IMR-90 (cell line): ENCODE data around the gene CACNA2D3. TPM values are rescaled to one million over a fixed set of nuclear protein-coding genes. Genes with fewer than 3 reads are reported as not detected.

Experiments used
- ATAC-seq: fragments of 200-7000 bp; cut with Tn5 transposase; 2 replicates; pipeline ENCODE4 v1.9.1; 2020; ENCODE audit warnings: low read depth, mild to moderate bottlenecking, moderate library complexity
- BruUV-seq: library from RNA; stranded (reverse); fragments of 400-500 nt; replicated peaks from 2 replicates; lab custom pipeline; 2021; lab: Mats Ljungman, UMichigan
- CTCF ChIA-PET: fragments of 300-600 bp; formaldehyde crosslinking; extraction: SDS; loops from one replicate; lab custom pipeline; 2021; ENCODE audit warnings: antibody characterized with exemption; lab: Yijun Ruan, JAX
- POLR2A ChIA-PET: fragments of 300-600 bp; sonication (Branson Sonifier 250); formaldehyde crosslinking; loops from one replicate; lab custom pipeline; 2022; ENCODE audit warnings: antibody characterized with exemption; ENCODE audit not compliant: unreplicated experiment; lab: Charles Lee
- DNase-seq: peaks from one replicate; pipeline ENCODE4 v3.0.0; 2013
- H2AFZ ChIP-seq: replicated peaks from 2 replicates; pipeline ENCODE3; 2013; ENCODE audit warnings: low read length, mild to moderate bottlenecking; ENCODE audit not compliant: poor library complexity
- H2AK5ac ChIP-seq: 2 replicates; pipeline ENCODE4 v1.6.1; 2013; ENCODE audit warnings: low read depth, low read length, inconsistent platforms
- H2AK9ac ChIP-seq: replicated peaks from 2 replicates; pipeline ENCODE3; 2013; ENCODE audit warnings: mild to moderate bottlenecking, low read depth, low read length, moderate library complexity; ENCODE audit not compliant: poor library complexity
- H2BK120ac ChIP-seq: 2 replicates; pipeline ENCODE4 v1.6.1; 2013; ENCODE audit warnings: low read depth, low read length, inconsistent platforms
- H2BK15ac ChIP-seq: 3 replicates; pipeline ENCODE4 v1.6.1; 2013; ENCODE audit warnings: low read depth, low read length, inconsistent platforms
- H2BK20ac ChIP-seq: 2 replicates; pipeline ENCODE4 v1.6.1; 2013; ENCODE audit warnings: low read depth, mild to moderate bottlenecking, inconsistent platforms, low read length, moderate library complexity
- H2BK5ac ChIP-seq: 2 replicates; pipeline ENCODE4 v1.6.1; 2013; ENCODE audit warnings: mild to moderate bottlenecking, low read depth, low read length, inconsistent platforms; ENCODE audit not compliant: poor library complexity, severe bottlenecking
- H3K14ac ChIP-seq: replicated peaks from 2 replicates; pipeline ENCODE4 v1.6.1; 2013; ENCODE audit warnings: low read depth, low read length, inconsistent platforms
- H3K18ac ChIP-seq: 2 replicates; pipeline ENCODE4 v1.6.1; 2013; ENCODE audit warnings: low read depth, low read length, control low read depth
- H3K23ac ChIP-seq: 2 replicates; pipeline ENCODE4 v1.6.1; 2013; ENCODE audit warnings: low read depth, low read length, inconsistent platforms
- H3K27ac ChIP-seq: 2 replicates; pipeline ENCODE4 v1.5.1; 2013; ENCODE audit warnings: mild to moderate bottlenecking, control low read depth, low read length; ENCODE audit not compliant: insufficient read depth
- H3K27me3 ChIP-seq: 2 replicates; pipeline ENCODE4 v1.6.1; 2013; ENCODE audit warnings: low read length; ENCODE audit not compliant: control insufficient read depth, insufficient read depth
- H3K36me3 ChIP-seq: 2 replicates; pipeline ENCODE4 v1.6.1; 2013; ENCODE audit warnings: low read length, mixed read lengths; ENCODE audit not compliant: control insufficient read depth, insufficient read depth
- H3K4ac ChIP-seq: 2 replicates; pipeline ENCODE4 v1.6.1; 2013; ENCODE audit warnings: low read depth, low read length, inconsistent platforms
- H3K4me1 ChIP-seq: 2 replicates; pipeline ENCODE4 v1.6.1; 2013; ENCODE audit warnings: low read length, mixed read lengths; ENCODE audit not compliant: control insufficient read depth, insufficient read depth
- H3K4me2 ChIP-seq: 2 replicates; pipeline ENCODE4 v1.6.1; 2013; ENCODE audit warnings: low read depth, mild to moderate bottlenecking, control low read depth, low read length, moderate library complexity
- H3K4me3 ChIP-seq: 2 replicates; pipeline ENCODE4 v1.5.1; 2013; ENCODE audit warnings: low read depth, mild to moderate bottlenecking, control low read depth, low read length, moderate library complexity; ENCODE audit not compliant: insufficient read depth
- H3K56ac ChIP-seq: 2 replicates; pipeline ENCODE4 v1.6.1; 2013; ENCODE audit warnings: low read length, inconsistent platforms; ENCODE audit not compliant: insufficient read depth; ENCODE audit errors: extremely low read depth
- H3K79me1 ChIP-seq, 2 experiments: 2 replicates each; pipeline ENCODE4 v1.6.1; 2013; ENCODE audit warnings: low read length in 2 of 2, inconsistent platforms in 1 of 2, low read depth in 1 of 2
- H3K9ac ChIP-seq: 2 replicates; pipeline ENCODE4 v1.6.1; 2013; ENCODE audit warnings: low read depth, low read length, control low read depth
- H3K9me1 ChIP-seq: 2 replicates; pipeline ENCODE4 v1.6.1; 2013; ENCODE audit warnings: low read length, inconsistent platforms; ENCODE audit not compliant: insufficient read depth
- H3K9me3 ChIP-seq: 2 replicates; pipeline ENCODE4 v1.6.1; 2013; ENCODE audit warnings: low read length; ENCODE audit not compliant: control insufficient read depth, insufficient read depth
- H4K20me1 ChIP-seq: 2 replicates; pipeline ENCODE4 v1.6.1; 2013; ENCODE audit warnings: low read length, inconsistent platforms; ENCODE audit not compliant: insufficient read depth
- H4K5ac ChIP-seq: 2 replicates; pipeline ENCODE4 v1.6.1; 2013; ENCODE audit warnings: mild to moderate bottlenecking, low read depth, low read length, control low read depth
- H4K8ac ChIP-seq, 2 experiments: 2 replicates each; pipeline ENCODE4 v1.6.1; 2013; ENCODE audit warnings: low read depth in 2 of 2, low read length in 2 of 2, control low read depth in 1 of 2, inconsistent platforms in 1 of 2
- H4K91ac ChIP-seq: 2 replicates; pipeline ENCODE4 v1.6.1; 2013; ENCODE audit warnings: low read depth, low read length, inconsistent platforms; ENCODE audit not compliant: insufficient read depth
- BHLHE40 ChIP-seq: fragments of 150-350 bp; IDR thresholded peaks from 2 replicates; pipeline ENCODE4 v1.6.1; 2016; ENCODE audit warnings: mild to moderate bottlenecking, low read depth, low read length
- CEBPB ChIP-seq: IDR thresholded peaks from 2 replicates; pipeline ENCODE4 v1.6.1; 2012; ENCODE audit warnings: low read depth, low read length, improper control_type of control experiment
- CHD1 ChIP-seq: IDR thresholded peaks from 2 replicates; pipeline ENCODE4 v1.6.1; 2012; ENCODE audit warnings: low read depth, low read length, improper control_type of control experiment
- CTCF ChIP-seq: conservative IDR thresholded peaks from 2 replicates; pipeline ENCODE4 v1.5.1; 2012; ENCODE audit warnings: mild to moderate bottlenecking, low read depth, low read length, improper control_type of control experiment
- ELK1 ChIP-seq: fragments of 150-350 bp; IDR thresholded peaks from 2 replicates; pipeline ENCODE4 v1.6.1; 2016; ENCODE audit warnings: low read depth, mild to moderate bottlenecking, low read length, moderate library complexity, borderline replicate concordance
- FOS ChIP-seq: fragments of 150-350 bp; IDR thresholded peaks from 2 replicates; pipeline ENCODE4 v1.6.1; 2016; ENCODE audit warnings: low read depth, low read length
- MAFK ChIP-seq: IDR thresholded peaks from 2 replicates; pipeline ENCODE4 v1.6.1; 2012; ENCODE audit warnings: low read depth, low read length, improper control_type of control experiment
- MAZ ChIP-seq: IDR thresholded peaks from 2 replicates; pipeline ENCODE4 v1.6.1; 2012; ENCODE audit warnings: low read depth, mild to moderate bottlenecking, low read length, improper control_type of control experiment, moderate library complexity, borderline replicate concordance
- MXI1 ChIP-seq: IDR thresholded peaks from 2 replicates; pipeline ENCODE4 v1.6.1; 2012; ENCODE audit warnings: low read depth, mild to moderate bottlenecking, low read length, moderate library complexity, borderline replicate concordance
- NFE2L2 ChIP-seq: fragments of 150-350 bp; IDR thresholded peaks from 2 replicates; pipeline ENCODE4 v1.6.1; 2016; ENCODE audit warnings: low read depth, mild to moderate bottlenecking, low read length
- POLR2A ChIP-seq: IDR thresholded peaks from 2 replicates; pipeline ENCODE4 v1.6.1; 2012; ENCODE audit warnings: mild to moderate bottlenecking, low read depth, low read length
- RAD21 ChIP-seq: IDR thresholded peaks from 2 replicates; pipeline ENCODE4 v1.6.1; 2012; ENCODE audit warnings: low read length, improper control_type of control experiment
- RCOR1 ChIP-seq: IDR thresholded peaks from 2 replicates; pipeline ENCODE4 v1.6.1; 2012; ENCODE audit warnings: mild to moderate bottlenecking, low read length, improper control_type of control experiment; ENCODE audit not compliant: insufficient replicate concordance
- RFX5 ChIP-seq: IDR thresholded peaks from 2 replicates; pipeline ENCODE4 v1.8.0; 2012; ENCODE audit warnings: low read depth, mild to moderate bottlenecking, low read length, moderate library complexity
- SMC3 ChIP-seq: fragments of 150-350 bp; IDR thresholded peaks from 2 replicates; pipeline ENCODE4 v1.6.1; 2016; ENCODE audit warnings: low read depth, mild to moderate bottlenecking, antibody characterized with exemption, low read length, moderate library complexity
- USF2 ChIP-seq: fragments of 150-350 bp; IDR thresholded peaks from 2 replicates; pipeline ENCODE4 v1.6.1; 2017; ENCODE audit warnings: mild to moderate bottlenecking, antibody characterized with exemption, low read length, low read depth
- WGBS, 2 experiments: methylation state at CpG; one replicate each; pipeline versions ENCODE4 v1.1.5 to v1.1.7; 2013; ENCODE audit warnings: missing lambda C conversion rate in 2 of 2; ENCODE audit not compliant: insufficient read length in 1 of 2; ENCODE audit errors: extremely low coverage in 2 of 2; 5-methylcytosine and 5-hydroxymethylcytosine counted together
- dilution Hi-C: fragments of 300-500 bp; cut with HindIII; formaldehyde crosslinking; loops from one replicate; pipeline ENCODE4 v1.14.3; 2018; ENCODE audit warnings: low sequenced_read_pairs; ENCODE audit not compliant: unreplicated experiment
- in situ Hi-C: fragments of 300-500 bp; cut with MboI; formaldehyde crosslinking; loops from 3 replicates; pipeline ENCODE4 v1.14.3; 2019; ENCODE audit warnings: low sequenced_read_pairs, inconsistent platforms, mixed read lengths
- intact Hi-C: fragments of 100-400 bp; cut with micrococcal nuclease; formaldehyde crosslinking; loops from 2 replicates; pipeline ENCODE4 v1.10.0; 2022
- polyA plus RNA-seq, 3 experiments: library from polyadenylated mRNA; depleted of rRNA; stranded (reverse); fragments of >200 nt; gene quantifications; 2 replicates each; pipeline ENCODE4 v1.2.3, GENCODE V29; 2012; ENCODE audit warnings: low replicate concordance in 1 of 3
- total RNA-seq: library from RNA; depleted of rRNA; stranded (reverse); fragments of >200 nt; gene quantifications from 2 replicates; pipeline ENCODE4 v1.2.3, GENCODE V29; 2012

The CACNA2D3 gene
- total and polyA plus RNA-seq, 2 of the 4 experiments (the other 2 are of a cell fraction), result 0.36 to 0.41 TPM

- Histone ChIP-seq H3K4me3 (no peak overlapping the region), H3K4ac (no peak overlapping the region), H3K9me1 (no peaks in the 10 kb centered on the region), H4K5ac (no peak overlapping the region), H3K56ac (no peak overlapping the region), H2BK20ac (no peak overlapping the region), H4K20me1 (no peaks in the 10 kb centered on the region), H3K9me3 (no peaks in the 10 kb centered on the region), H4K8ac (no peak overlapping the region), H3K23ac (no peak overlapping the region), H4K91ac (no peak overlapping the region), H3K36me3 (no peaks in the 10 kb centered on the region), H2BK5ac (no peak overlapping the region), H3K4me2 (no peak overlapping the region), H3K9ac (no peak overlapping the region), H3K18ac (no peak overlapping the region), H2BK15ac (no peak overlapping the region), H3K14ac (no peak overlapping the region), H3K27ac (no peak overlapping the region), H3K79me1 (no peaks in the 10 kb centered on the region), H2AK9ac (no peak overlapping the region), H3K4me1 (no peaks in the 10 kb centered on the region), H3K27me3 (peaks cover 29% of the 10 kb centered on the region), H2AK5ac (no peak overlapping the region), H2AFZ (no peak overlapping the region), H2BK120ac (no peak overlapping the region)
- no peak for DNase-seq
- no TSS peak for BruUV-seq
- ChIA-PET POLR2A (interaction anchor here (0.6 kb wide), 1 partner anchor 39 kb away, joined by 3 read pairs; no protein-coding TSS in a partner anchor), CTCF (no interaction called here)
- no peak for TF ChIP-seq POLR2A
- no peak for TF ChIP-seq BHLHE40
- TF ChIP-seq RAD21, result no peak
- no peak for TF ChIP-seq MXI1
- TF ChIP-seq RFX5, result no peak
- no peak for TF ChIP-seq CEBPB
- no peak for TF ChIP-seq MAFK
- no peak for TF ChIP-seq RCOR1
- TF ChIP-seq CTCF, result no peak
- TF ChIP-seq NFE2L2, result no peak
- TF ChIP-seq CHD1, result no peak
- no peak for TF ChIP-seq MAZ
- no peak for TF ChIP-seq FOS
- TF ChIP-seq SMC3, result no peak
- no peak for TF ChIP-seq USF2
- no peak for TF ChIP-seq ELK1
- intact Hi-C loops, result no loop called here
- in situ Hi-C loops, result no loop called here
- ATAC-seq, result no peak
- dilution Hi-C loops, result no loop called here
- no CpG with 5 or more reads among the region's 4 CpGs for WGBS, 2 experiments
These were observed 2.9 kb downstream of the CACNA2D3 start for GRCh38 chr3:54125300-54125699.
